Mesenchymal stem cell (in vitro differentiated cells and primary cell): ENCODE data around the gene MANEAL.

ENCODE experiments used
- DNase-seq: peaks from one replicate; pipeline ENCODE4 v3.0.0-alpha.2; 2013
- H2AFZ ChIP-seq: one replicate; pipeline ENCODE4 v1.6.1; 2013; ENCODE audit warnings: low read depth, mild to moderate bottlenecking, control low read depth, inconsistent platforms, low read length, moderate library complexity
- H2AK5ac ChIP-seq: 2 replicates; pipeline ENCODE4 v1.6.1; 2013; ENCODE audit warnings: low read length, moderate library complexity, mild to moderate bottlenecking, inconsistent platforms; ENCODE audit not compliant: severe bottlenecking
- H2BK120ac ChIP-seq: one replicate; pipeline ENCODE4 v1.6.1; 2013; ENCODE audit warnings: low read depth, mild to moderate bottlenecking, inconsistent platforms, low read length, moderate library complexity
- H2BK12ac ChIP-seq, 2 experiments: one replicate each; pipeline ENCODE4 v1.6.1; 2013; ENCODE audit warnings: inconsistent platforms in 2 of 2, low read length in 2 of 2, mild to moderate bottlenecking in 2 of 2, moderate library complexity in 2 of 2, control low read depth in 1 of 2
- H2BK15ac ChIP-seq: one replicate; pipeline ENCODE4 v1.6.1; 2013; ENCODE audit warnings: mild to moderate bottlenecking, low read depth, inconsistent platforms; ENCODE audit not compliant: poor library complexity, severe bottlenecking
- H2BK5ac ChIP-seq: 2 replicates; pipeline ENCODE4 v1.6.1; 2013; ENCODE audit warnings: low read depth, mild to moderate bottlenecking, low read length, control low read depth, inconsistent platforms; ENCODE audit not compliant: poor library complexity, severe bottlenecking
- H3K14ac ChIP-seq, 2 experiments: one replicate each; pipeline ENCODE4 v1.6.1; 2013; ENCODE audit warnings: inconsistent platforms in 2 of 2, low read length in 2 of 2, control low read depth in 1 of 2, mild to moderate bottlenecking in 1 of 2, moderate library complexity in 1 of 2
- H3K18ac ChIP-seq, 2 experiments: one replicate each; pipeline ENCODE4 v1.6.1; 2013; ENCODE audit warnings: inconsistent platforms in 2 of 2, low read length in 2 of 2, control low read depth in 1 of 2, low read depth in 1 of 2, mild to moderate bottlenecking in 1 of 2
- H3K23ac ChIP-seq, 2 experiments: one replicate each; pipeline ENCODE4 v1.6.1; 2013; ENCODE audit warnings: inconsistent platforms in 2 of 2, low read length in 2 of 2, mild to moderate bottlenecking in 2 of 2, moderate library complexity in 2 of 2, control low read depth in 1 of 2
- H3K27ac ChIP-seq: 2 replicates; pipeline ENCODE4 v1.5.1; 2013; ENCODE audit warnings: mild to moderate bottlenecking, moderate library complexity, low read length, control low read depth, inconsistent platforms; ENCODE audit not compliant: poor library complexity, severe bottlenecking
- H3K27me3 ChIP-seq, 2 experiments: 2 replicates each; pipeline versions ENCODE4 v1.6.1 to v1.7.0; 2013; ENCODE audit warnings: low read length in 2 of 2, mild to moderate bottlenecking in 2 of 2, moderate library complexity in 2 of 2, control low read depth in 1 of 2, inconsistent platforms in 1 of 2; ENCODE audit not compliant: control insufficient read depth in 1 of 2, insufficient read depth in 1 of 2
- H3K36me3 ChIP-seq, 2 experiments: 2 replicates each; pipeline versions ENCODE4 v1.6.1 to v1.7.0; 2013; ENCODE audit warnings: low read length in 2 of 2, control low read depth in 1 of 2, inconsistent platforms in 1 of 2, low read depth in 1 of 2, mild to moderate bottlenecking in 1 of 2; ENCODE audit not compliant: insufficient read depth in 2 of 2, control insufficient read depth in 1 of 2
- H3K4ac ChIP-seq, 2 experiments: one replicate each; pipeline ENCODE4 v1.6.1; 2013; ENCODE audit warnings: inconsistent platforms in 2 of 2, low read length in 2 of 2, mild to moderate bottlenecking in 2 of 2, moderate library complexity in 2 of 2, control low read depth in 1 of 2, low read depth in 1 of 2
- H3K4me1 ChIP-seq: 2 replicates; pipeline ENCODE4 v1.6.1; 2013; ENCODE audit warnings: low read depth, low read length, control low read depth; ENCODE audit not compliant: control insufficient read depth, insufficient read depth
- H3K4me2 ChIP-seq: 2 replicates; pipeline ENCODE4 v1.6.1; 2013; ENCODE audit warnings: low read length, mild to moderate bottlenecking, inconsistent platforms; ENCODE audit not compliant: poor library complexity, severe bottlenecking
- H3K4me3 ChIP-seq, 2 experiments: 2 replicates each; pipeline versions ENCODE4 v1.5.1 to v1.7.0; 2013; ENCODE audit warnings: low read length in 2 of 2, mild to moderate bottlenecking in 2 of 2, control low read depth in 1 of 2, low read depth in 1 of 2; ENCODE audit not compliant: insufficient read depth in 1 of 2
- H3K79me1 ChIP-seq: replicated peaks from 2 replicates; pipeline ENCODE4 v1.6.1; 2013; ENCODE audit warnings: mild to moderate bottlenecking, control low read depth, low read length, inconsistent platforms; ENCODE audit not compliant: poor library complexity, severe bottlenecking
- H3K9ac ChIP-seq: 2 replicates; pipeline ENCODE4 v1.7.0; 2013; ENCODE audit warnings: mild to moderate bottlenecking, low read length, moderate library complexity
- H3K9me3 ChIP-seq: 2 replicates; pipeline ENCODE4 v1.7.0; 2013; ENCODE audit warnings: mild to moderate bottlenecking, low read length; ENCODE audit not compliant: control insufficient read depth
- H4K8ac ChIP-seq: one replicate; pipeline ENCODE4 v1.6.1; 2013; ENCODE audit warnings: inconsistent platforms, mild to moderate bottlenecking, low read length, moderate library complexity
- H4K91ac ChIP-seq: one replicate; pipeline ENCODE4 v1.6.1; 2013; ENCODE audit warnings: mild to moderate bottlenecking, low read length, inconsistent platforms
- WGBS: methylation state at CpG from one replicate; pipeline ENCODE4 v1.1.7; 2013; ENCODE audit warnings: mixed read lengths; 5-methylcytosine and 5-hydroxymethylcytosine counted together

The MANEAL gene

GRCh38 chr1:37795340-37796125 is 1.9 kb downstream of the MANEAL start:
- H3K36me3 ChIP-seq: peaks cover 4 to 14% of the 10 kb centered on the region in 2 experiments
- no peaks in the 10 kb centered on the region for H3K79me1 ChIP-seq
- no peak overlapping the region for H3K14ac ChIP-seq
- WGBS: 29% methylated on average over 22 of the region's 22 CpGs
- no peak overlapping the region for H3K4me2 ChIP-seq
- no peak overlapping the region for H2BK120ac ChIP-seq
- peaks cover 38 to 48% of the 10 kb centered on the region in 2 experiments for H3K27me3 ChIP-seq
- no peak overlapping the region for H3K23ac ChIP-seq
- H2BK5ac ChIP-seq: no peak overlapping the region
- peak; percentile 51 for DNase-seq
- H2BK12ac ChIP-seq: no peak overlapping the region
- H3K4ac ChIP-seq: no peak overlapping the region
- H4K91ac ChIP-seq: no peak overlapping the region
- no peak overlapping the region for H4K8ac ChIP-seq
- no peak overlapping the region for H2BK15ac ChIP-seq
- H3K9ac ChIP-seq: no peak overlapping the region
- H2AFZ ChIP-seq: no peak overlapping the region
- H2AK5ac ChIP-seq: no peak overlapping the region
- no peak overlapping the region for H3K18ac ChIP-seq
- H3K27ac ChIP-seq: no peak overlapping the region
- peaks cover 22% of the 10 kb centered on the region for H3K4me1 ChIP-seq
- H3K4me3 ChIP-seq: no peak overlapping the region
- H3K9me3 ChIP-seq: no peaks in the 10 kb centered on the region

GRCh38 chr1:37797750-37798345 is 4.2 kb downstream of the MANEAL start:
- H3K4ac ChIP-seq: no peak overlapping the region
- H2AFZ ChIP-seq: no peak overlapping the region
- H3K36me3 ChIP-seq: peaks cover 23 to 25% of the 10 kb centered on the region in 2 experiments
- H2BK12ac ChIP-seq: no peak overlapping the region
- H3K14ac ChIP-seq: no peak overlapping the region
- no peak overlapping the region for H3K9ac ChIP-seq
- H3K23ac ChIP-seq: no peak overlapping the region
- H3K4me2 ChIP-seq: no peak overlapping the region
- peaks cover 15 to 27% of the 10 kb centered on the region in 2 experiments for H3K27me3 ChIP-seq
- no peak overlapping the region for H2BK5ac ChIP-seq
- H4K8ac ChIP-seq: no peak overlapping the region
- 84% methylated on average over 3 of the region's 3 CpGs for WGBS
- H2AK5ac ChIP-seq: no peak overlapping the region
- H4K91ac ChIP-seq: no peak overlapping the region
- no peaks in the 10 kb centered on the region for H3K9me3 ChIP-seq
- DNase-seq: peak; percentile 54
- H3K18ac ChIP-seq: no peak overlapping the region
- no peak overlapping the region for H2BK15ac ChIP-seq
- no peak overlapping the region for H2BK120ac ChIP-seq
- H3K79me1 ChIP-seq: no peaks in the 10 kb centered on the region
- H3K4me1 ChIP-seq: peaks cover 22% of the 10 kb centered on the region
- H3K27ac ChIP-seq: no peak overlapping the region
- no peak overlapping the region for H3K4me3 ChIP-seq

- H2AK5ac ChIP-seq: no peak overlapping the region
- no peak overlapping the region for H3K27ac ChIP-seq
- H2BK12ac ChIP-seq: no peak overlapping the region
- H3K27me3 ChIP-seq: no peaks in the 10 kb centered on the region
- H4K91ac ChIP-seq: no peak overlapping the region
- H3K36me3 ChIP-seq: peaks cover 59 to 64% of the 10 kb centered on the region in 2 experiments
- WGBS: 100% methylated on average over 1 of the region's 1 CpG
- H2BK5ac ChIP-seq: no peak overlapping the region
- no peak overlapping the region for H3K4me3 ChIP-seq
- no peak overlapping the region for H3K18ac ChIP-seq
- H3K23ac ChIP-seq: no peak overlapping the region
- H3K4ac ChIP-seq: no peak overlapping the region
- H3K14ac ChIP-seq: no peak overlapping the region
- H2AFZ ChIP-seq: no peak overlapping the region
- H3K79me1 ChIP-seq: peaks cover 24% of the 10 kb centered on the region
- no peak overlapping the region for H2BK15ac ChIP-seq
- no peaks in the 10 kb centered on the region for H3K9me3 ChIP-seq
- no peak for DNase-seq
- H3K4me1 ChIP-seq: peaks cover 12% of the 10 kb centered on the region
- no peak overlapping the region for H2BK120ac ChIP-seq
- H3K9ac ChIP-seq: no peak overlapping the region
- H3K4me2 ChIP-seq: no peak overlapping the region
- no peak overlapping the region for H4K8ac ChIP-seq
Observed at GRCh38 chr1:37802439-37802838, 8.8 kb downstream of the MANEAL start.

GRCh38 chr1:37807220-37807554 is 13.5 kb downstream of the MANEAL start:
- no peak for DNase-seq
- H3K9me3 ChIP-seq: no peaks in the 10 kb centered on the region
- peak overlapping the region; percentile 87 to 95 for H3K4me3 ChIP-seq
- H3K4me1 ChIP-seq: peaks cover 14% of the 10 kb centered on the region
- H3K4me2 ChIP-seq: peak overlapping the region; percentile 64
- no peak overlapping the region for H2AK5ac ChIP-seq
- no peak overlapping the region for H3K4ac ChIP-seq
- no peak overlapping the region for H2BK15ac ChIP-seq
- WGBS: 21% methylated on average over 9 of the region's 9 CpGs
- no peaks in the 10 kb centered on the region for H3K27me3 ChIP-seq
- peaks cover 42 to 56% of the 10 kb centered on the region in 2 experiments for H3K36me3 ChIP-seq
- H2AFZ ChIP-seq: no peak overlapping the region
- no peak overlapping the region for H2BK120ac ChIP-seq
- H2BK12ac ChIP-seq: no peak overlapping the region
- no peak overlapping the region for H3K23ac ChIP-seq
- H2BK5ac ChIP-seq: no peak overlapping the region
- H4K91ac ChIP-seq: no peak overlapping the region
- peak overlapping the region in 1 of 2 experiments; percentile 67 for H3K18ac ChIP-seq
- no peak overlapping the region for H3K14ac ChIP-seq
- peaks cover 34% of the 10 kb centered on the region for H3K79me1 ChIP-seq
- peak overlapping the region; percentile 91 for H3K9ac ChIP-seq
- H4K8ac ChIP-seq: no peak overlapping the region
- H3K27ac ChIP-seq: peak overlapping the region; percentile 35
